ENCODE data around the gene IRGC. TPM values are rescaled to one million over a fixed set of nuclear protein-coding genes. Genes with fewer than 3 reads are reported as not detected.
"Not testable (repeated sequence)": the region's sequence is repeated elsewhere in the genome, so short reads cannot be mapped to it uniquely, and the experiment has no call there.

The IRGC gene
- total RNA-seq, 1 donor from 2014 or later: not detected

DNA sequence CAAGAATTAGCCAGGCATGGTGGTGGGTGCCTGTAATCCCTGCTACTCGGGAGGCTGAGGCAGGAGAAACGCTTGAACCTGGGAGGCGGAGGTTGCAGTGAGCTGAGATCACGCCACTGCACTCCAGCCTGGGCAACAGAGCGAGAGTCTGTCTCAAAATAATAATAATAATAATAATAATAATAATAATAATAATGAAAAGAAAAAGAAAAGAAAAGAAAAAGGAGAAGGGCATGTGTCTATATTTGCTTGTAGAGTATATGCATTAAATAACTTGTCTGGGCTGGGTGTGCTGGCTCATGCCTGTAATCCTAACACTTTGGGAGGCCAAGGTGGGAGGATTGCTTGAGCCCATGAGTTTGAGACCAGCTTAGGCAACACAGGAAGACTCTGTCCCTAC, 33.6 kb upstream of the IRGC start:
- H3K4me3 Mint-ChIP-seq; H3K27ac Mint-ChIP-seq; intact Hi-C loops (cut with micrococcal nuclease); DNase-seq (ENCODE audit: low spot score); H3K9me3 Mint-ChIP-seq; H3K36me3 Mint-ChIP-seq (ENCODE audit: low read depth); H3K4me1 Mint-ChIP-seq (ENCODE audit: low read depth); H3K27me3 Mint-ChIP-seq (ENCODE audit: insufficient read depth): not testable (repeated sequence)

DNA sequence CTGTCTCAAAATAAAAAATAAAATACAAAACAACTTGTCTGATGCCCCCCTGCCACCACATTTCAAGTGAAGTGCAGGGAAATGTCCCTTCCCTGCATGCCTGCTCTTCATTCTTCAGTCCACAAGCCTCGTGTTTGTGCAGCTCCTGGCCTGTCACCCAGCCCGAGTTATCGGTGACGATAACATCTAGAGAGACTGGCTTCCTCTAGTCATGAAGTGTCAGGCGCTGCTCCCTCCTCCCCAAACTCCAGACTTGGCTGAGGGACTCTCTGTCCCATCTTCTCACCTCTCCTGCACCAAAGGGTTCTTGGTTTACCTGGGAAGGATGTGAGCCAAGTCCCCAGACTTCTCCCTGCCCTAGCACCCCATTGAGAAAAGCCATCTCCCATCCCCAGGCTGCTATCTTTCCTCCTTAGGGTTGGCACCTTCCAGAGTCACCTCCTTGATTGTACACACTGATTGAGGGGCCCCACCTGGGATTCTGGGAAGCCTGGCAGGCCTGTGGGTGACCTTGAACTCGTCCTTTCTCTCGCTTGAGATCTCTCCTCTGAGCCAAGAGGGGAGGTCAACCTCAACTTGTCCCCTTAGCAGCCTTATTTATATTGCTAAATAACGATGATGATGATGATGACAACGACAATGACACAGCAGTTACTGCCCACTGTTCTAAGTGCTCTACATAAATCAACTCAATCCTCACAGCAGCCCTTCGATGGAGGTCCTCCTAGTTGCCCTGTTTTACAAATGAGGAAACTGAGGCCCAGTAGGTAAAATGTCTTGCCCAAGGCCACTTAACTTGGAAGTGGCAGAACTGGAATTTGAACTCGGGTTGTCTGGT, 32.8 kb upstream of the IRGC start:
- DNase-seq (ENCODE audit: low spot score): no peak
- H3K27me3 Mint-ChIP-seq (ENCODE audit: insufficient read depth): peaks cover 2% of the 10 kb centered on the region
- H3K4me3 Mint-ChIP-seq: no peak overlapping the region
- no peak overlapping the region for H3K27ac Mint-ChIP-seq
- no peaks in the 10 kb centered on the region for H3K9me3 Mint-ChIP-seq
- intact Hi-C loops (cut with micrococcal nuclease): no loop called here
- no peaks in the 10 kb centered on the region for H3K4me1 Mint-ChIP-seq (ENCODE audit: low read depth)
- H3K36me3 Mint-ChIP-seq (ENCODE audit: low read depth): no peaks in the 10 kb centered on the region

GRCh38 chr19:43683905-43684304, 32.0 kb upstream of the IRGC start:
- no peak overlapping the region for H3K4me3 Mint-ChIP-seq
- no peaks in the 10 kb centered on the region for H3K9me3 Mint-ChIP-seq
- no peak for DNase-seq (ENCODE audit: low spot score)
- peaks cover 2% of the 10 kb centered on the region for H3K27me3 Mint-ChIP-seq (ENCODE audit: insufficient read depth)
- H3K4me1 Mint-ChIP-seq (ENCODE audit: low read depth): no peaks in the 10 kb centered on the region
- intact Hi-C loops (cut with micrococcal nuclease): no loop called here
- H3K36me3 Mint-ChIP-seq (ENCODE audit: low read depth): no peaks in the 10 kb centered on the region
- no peak overlapping the region for H3K27ac Mint-ChIP-seq

- H3K36me3 Mint-ChIP-seq (ENCODE audit: low read depth): no peaks in the 10 kb centered on the region
- H3K27me3 Mint-ChIP-seq (ENCODE audit: insufficient read depth): peaks cover 2% of the 10 kb centered on the region
- DNase-seq (ENCODE audit: low spot score): no peak
- no peak overlapping the region for H3K27ac Mint-ChIP-seq
- intact Hi-C loops (cut with micrococcal nuclease): no loop called here
- H3K4me3 Mint-ChIP-seq: no peak overlapping the region
- no peaks in the 10 kb centered on the region for H3K4me1 Mint-ChIP-seq (ENCODE audit: low read depth)
- no peaks in the 10 kb centered on the region for H3K9me3 Mint-ChIP-seq
Observed at GRCh38 chr19:43684326-43684725, 31.6 kb upstream of the IRGC start.

GRCh38 chr19:43687660-43687997, 28.2 kb upstream of the IRGC start:
- no peak for DNase-seq (ENCODE audit: low spot score)
- intact Hi-C loops (cut with micrococcal nuclease): no loop called here
- Mint-ChIP-seq H3K36me3 (ENCODE audit: low read depth) (no peaks in the 10 kb centered on the region), H3K4me3 (no peak overlapping the region), H3K27me3 (ENCODE audit: insufficient read depth) (peaks cover 2% of the 10 kb centered on the region), H3K27ac (no peak overlapping the region), H3K4me1 (ENCODE audit: low read depth) (no peaks in the 10 kb centered on the region), H3K9me3 (peaks cover 19% of the 10 kb centered on the region)

- Mint-ChIP-seq H3K4me3 (no peak overlapping the region), H3K27ac (no peak overlapping the region), H3K9me3 (peaks cover 23% of the 10 kb centered on the region), H3K36me3 (ENCODE audit: low read depth) (no peaks in the 10 kb centered on the region), H3K27me3 (ENCODE audit: insufficient read depth) (peaks cover 2% of the 10 kb centered on the region), H3K4me1 (ENCODE audit: low read depth) (no peaks in the 10 kb centered on the region)
- intact Hi-C loops (cut with micrococcal nuclease): no loop called here
- DNase-seq (ENCODE audit: low spot score): no peak
Observed at GRCh38 chr19:43688059-43688701, 27.7 kb upstream of the IRGC start.

DNA sequence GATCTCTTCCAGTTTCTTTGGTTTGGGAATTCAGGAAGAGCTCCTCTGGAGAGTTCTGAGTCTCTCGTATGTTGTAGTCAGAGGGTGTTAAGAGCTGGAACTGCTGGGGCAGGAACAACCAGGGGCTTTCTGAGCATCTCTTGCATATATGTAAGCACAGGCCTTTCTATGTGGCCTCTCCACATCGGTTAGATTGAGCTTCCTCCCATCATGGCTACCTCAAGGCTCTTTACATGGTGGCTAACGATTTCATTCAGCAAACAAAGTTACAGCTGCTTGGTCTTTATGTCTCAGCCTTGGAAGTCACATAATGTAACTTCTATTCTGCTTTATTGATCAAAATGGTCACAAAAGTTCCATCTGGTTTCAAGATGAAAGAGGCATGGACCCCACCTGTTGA, 25.4 kb upstream of the IRGC start:
- Mint-ChIP-seq H3K4me3 (no peak overlapping the region), H3K9me3 (peaks cover 24% of the 10 kb centered on the region)

GRCh38 chr19:43690890-43691289, 25.0 kb upstream of the IRGC start:
- no peaks in the 10 kb centered on the region for H3K4me1 Mint-ChIP-seq (ENCODE audit: low read depth)
- peaks cover 24% of the 10 kb centered on the region for H3K9me3 Mint-ChIP-seq
- no peak for DNase-seq (ENCODE audit: low spot score)
- peaks cover 3% of the 10 kb centered on the region for H3K27me3 Mint-ChIP-seq (ENCODE audit: insufficient read depth)
- intact Hi-C loops (cut with micrococcal nuclease): no loop called here
- no peak overlapping the region for H3K27ac Mint-ChIP-seq
- H3K36me3 Mint-ChIP-seq (ENCODE audit: low read depth): no peaks in the 10 kb centered on the region
- H3K4me3 Mint-ChIP-seq: no peak overlapping the region

More for the DNA sequence above, 25.4 kb upstream of the IRGC start:
- H3K27me3 Mint-ChIP-seq (ENCODE audit: insufficient read depth): peaks cover 4% of the 10 kb centered on the region
- intact Hi-C loops (cut with micrococcal nuclease): no loop called here
- H3K4me1 Mint-ChIP-seq (ENCODE audit: low read depth): no peaks in the 10 kb centered on the region
- no peak overlapping the region for H3K27ac Mint-ChIP-seq
- no peaks in the 10 kb centered on the region for H3K36me3 Mint-ChIP-seq (ENCODE audit: low read depth)
- no peak for DNase-seq (ENCODE audit: low spot score)

DNA sequence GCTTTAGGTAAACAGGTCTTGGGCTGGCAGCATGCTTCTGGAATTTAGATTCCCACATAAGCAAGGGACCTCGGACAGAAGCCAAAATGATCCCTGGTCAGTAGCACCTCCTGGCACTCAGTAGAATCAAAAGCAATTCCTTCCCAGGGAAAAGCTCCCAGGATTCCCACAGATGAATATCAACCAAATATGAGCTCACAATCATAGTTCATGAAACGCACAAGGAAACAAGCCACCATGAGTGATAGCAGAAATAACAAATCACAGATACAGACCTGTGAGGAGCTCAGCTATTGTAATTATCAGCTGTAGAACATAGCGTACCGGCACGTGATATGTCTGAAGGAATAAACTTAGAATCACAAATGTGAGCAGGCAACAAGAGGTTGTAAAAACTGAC, 24.1 kb upstream of the IRGC start:
- DNase-seq (ENCODE audit: low spot score): no peak
- Mint-ChIP-seq H3K27ac (no peak overlapping the region), H3K4me1 (ENCODE audit: low read depth) (no peaks in the 10 kb centered on the region), H3K4me3 (no peak overlapping the region), H3K36me3 (ENCODE audit: low read depth) (no peaks in the 10 kb centered on the region), H3K9me3 (peaks cover 31% of the 10 kb centered on the region), H3K27me3 (ENCODE audit: insufficient read depth) (peaks cover 5% of the 10 kb centered on the region)
- intact Hi-C loops (cut with micrococcal nuclease): no loop called here

DNA sequence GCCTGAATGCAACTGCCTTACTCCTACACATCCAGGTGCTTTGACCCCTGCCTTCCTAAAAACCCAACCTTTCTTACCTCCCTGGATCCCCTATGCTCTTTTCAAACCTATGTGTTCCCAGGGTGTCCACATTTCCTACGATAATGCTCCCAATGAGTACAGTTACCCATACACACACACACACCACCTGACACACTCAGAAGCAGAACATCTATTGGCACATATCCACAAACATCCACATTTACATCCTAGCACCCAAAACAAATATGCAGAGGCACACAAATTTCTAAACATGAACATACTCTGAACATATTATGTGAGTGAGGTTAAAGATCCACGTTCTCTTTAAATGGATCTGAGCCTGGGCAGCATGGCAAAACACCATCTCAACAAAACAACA, 23.5 kb upstream of the IRGC start:
- Mint-ChIP-seq H3K9me3 (peaks cover 33% of the 10 kb centered on the region), H3K27ac (no peak overlapping the region), H3K36me3 (ENCODE audit: low read depth) (no peaks in the 10 kb centered on the region), H3K4me1 (ENCODE audit: low read depth) (no peaks in the 10 kb centered on the region), H3K27me3 (ENCODE audit: insufficient read depth) (peaks cover 5% of the 10 kb centered on the region), H3K4me3 (no peak overlapping the region)
- intact Hi-C loops (cut with micrococcal nuclease): no loop called here
- DNase-seq (ENCODE audit: low spot score): no peak

- intact Hi-C loops (cut with micrococcal nuclease): no loop called here
- H3K36me3 Mint-ChIP-seq (ENCODE audit: low read depth): no peaks in the 10 kb centered on the region
- no peak overlapping the region for H3K4me3 Mint-ChIP-seq
- H3K4me1 Mint-ChIP-seq (ENCODE audit: low read depth): no peaks in the 10 kb centered on the region
- H3K27ac Mint-ChIP-seq: no peak overlapping the region
- DNase-seq (ENCODE audit: low spot score): no peak
- H3K27me3 Mint-ChIP-seq (ENCODE audit: insufficient read depth): peaks cover 5% of the 10 kb centered on the region
- H3K9me3 Mint-ChIP-seq: peaks cover 33% of the 10 kb centered on the region
Observed at GRCh38 chr19:43692877-43693276, 23.0 kb upstream of the IRGC start.

DNA sequence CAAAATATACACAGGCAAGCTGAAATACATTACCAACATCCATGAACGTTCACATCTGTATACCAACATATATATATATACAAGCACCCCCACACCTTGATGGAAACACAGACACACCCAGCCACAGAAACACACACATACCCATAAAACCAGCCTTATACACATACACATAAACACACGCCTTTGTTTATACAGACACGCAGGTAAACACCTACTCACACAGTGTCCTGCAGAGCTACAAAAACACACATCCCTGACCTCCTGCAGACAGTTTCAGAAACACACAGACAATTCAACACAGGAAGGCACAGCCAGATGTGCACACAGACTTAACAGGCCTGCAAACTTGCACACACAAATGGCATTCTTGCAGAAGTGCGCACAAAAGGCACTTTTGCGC, 21.3 kb upstream of the IRGC start:
- intact Hi-C loops (cut with micrococcal nuclease): no loop called here
- no peaks in the 10 kb centered on the region for H3K36me3 Mint-ChIP-seq (ENCODE audit: low read depth)
- DNase-seq (ENCODE audit: low spot score): no peak
- peaks cover 5% of the 10 kb centered on the region for H3K27me3 Mint-ChIP-seq (ENCODE audit: insufficient read depth)
- H3K9me3 Mint-ChIP-seq: peaks cover 33% of the 10 kb centered on the region
- no peaks in the 10 kb centered on the region for H3K4me1 Mint-ChIP-seq (ENCODE audit: low read depth)
- no peak overlapping the region for H3K4me3 Mint-ChIP-seq
- H3K27ac Mint-ChIP-seq: no peak overlapping the region

DNA sequence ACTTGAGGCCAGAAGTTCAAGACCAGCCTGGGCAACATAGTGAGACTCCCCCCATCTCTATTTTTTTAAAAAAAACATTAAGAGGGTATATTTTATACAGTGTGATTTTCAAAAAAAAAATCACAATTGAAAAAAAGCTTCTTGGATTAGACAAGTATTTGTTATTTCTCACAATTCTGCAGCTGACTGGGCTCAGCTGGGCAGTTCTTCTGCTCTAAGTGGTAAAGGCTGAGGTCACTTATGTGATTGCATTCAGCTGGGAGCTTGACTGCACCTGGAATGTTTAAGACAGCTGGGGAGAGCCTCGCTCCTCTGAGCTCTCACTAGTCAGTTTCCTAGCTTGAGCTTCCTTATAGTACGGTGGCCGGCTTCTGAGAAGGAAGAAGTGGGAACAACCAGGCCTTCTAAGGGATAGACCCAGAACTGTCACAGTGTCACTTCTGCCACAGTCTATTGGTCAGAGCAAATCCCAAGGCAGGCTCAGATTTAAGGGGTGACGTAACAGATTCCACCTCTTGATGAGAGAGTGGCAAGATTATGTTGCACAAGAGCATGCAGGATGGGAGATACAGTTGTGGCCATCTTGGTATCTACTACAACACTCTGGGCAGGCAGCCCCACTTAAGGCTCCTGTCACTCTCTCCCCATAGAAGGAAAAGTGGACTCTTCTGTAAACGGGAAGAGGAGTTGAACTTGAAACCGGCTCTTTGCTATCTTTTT, 19.7 kb upstream of the IRGC start:
- peaks cover 27% of the 10 kb centered on the region for H3K9me3 Mint-ChIP-seq
- H3K36me3 Mint-ChIP-seq (ENCODE audit: low read depth): no peaks in the 10 kb centered on the region
- no peak overlapping the region for H3K27ac Mint-ChIP-seq
- peaks cover 10% of the 10 kb centered on the region for H3K27me3 Mint-ChIP-seq (ENCODE audit: insufficient read depth)
- H3K4me3 Mint-ChIP-seq: no peak overlapping the region
- H3K4me1 Mint-ChIP-seq (ENCODE audit: low read depth): peaks cover 12% of the 10 kb centered on the region
- no peak for DNase-seq (ENCODE audit: low spot score)
- intact Hi-C loops (cut with micrococcal nuclease): no loop called here

Measured in activated T-helper 1 cell treated with anti-CD3 and anti-CD28 coated beads, Interleukin-12 subunit alpha, Interleukin-12 subunit beta, Interleukin-2, Interleukin-4 antibody, amounts not matched to agents 30 ng/mL and 10 ng/mL and 1 ng/mL, durations not matched to agents 14 hours and 24 hours and 36 hours (primary cell).